ENCODE measurements around the gene IGF2BP2.

DNA sequence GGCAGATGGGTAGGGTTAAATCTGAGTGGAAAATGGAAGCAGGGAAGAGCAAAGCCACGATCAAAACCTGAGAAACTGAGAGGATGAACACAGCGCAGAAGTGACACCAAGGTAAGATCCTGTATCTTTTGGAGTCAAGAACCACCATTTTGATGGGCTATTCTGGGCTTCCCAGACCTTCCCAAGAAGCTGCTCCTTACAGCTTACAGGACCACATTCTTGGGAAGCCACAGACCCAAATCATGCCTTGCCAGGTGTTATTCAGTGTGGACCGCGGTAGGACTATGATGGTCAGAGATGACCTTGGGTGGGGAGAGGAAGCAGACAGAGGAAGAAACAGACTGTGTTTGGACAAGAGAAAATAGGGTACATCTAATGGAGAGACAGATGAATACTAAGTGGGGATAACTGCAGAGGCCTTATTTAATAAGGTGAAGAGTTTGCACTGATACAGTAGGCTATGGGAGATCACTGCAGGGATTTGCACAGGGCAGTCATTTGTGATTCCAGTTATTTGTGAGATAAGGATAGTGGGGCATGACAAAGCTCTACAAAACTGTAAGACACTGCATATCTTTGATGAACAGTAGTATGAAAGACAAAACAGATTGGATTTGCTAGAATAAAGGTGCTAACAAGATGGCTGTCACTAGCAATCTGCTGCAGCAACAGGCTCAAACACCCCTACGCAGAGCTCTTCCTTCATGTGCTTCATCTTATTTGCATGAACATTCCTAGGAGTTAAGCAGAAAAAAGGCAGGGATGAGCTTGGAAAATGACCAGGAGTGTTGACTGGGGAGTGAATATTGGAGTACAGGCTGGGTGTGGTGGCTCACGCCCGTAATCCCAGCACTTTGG lies 105.9 kb downstream of the IGF2BP2 start:
- no peak for TF ChIP-seq CTCF (IDR thresholded peaks at IDR 0.05; ENCODE audit: low read depth, low read length)
- TF ChIP-seq EZH2phosphoT487 (IDR thresholded peaks at IDR 0.05; ENCODE audit: low read depth): no peak

All from OCI-LY3 (cell line).